HepG2 (cell line): ENCODE measurements around the gene KLHL18. TPM values are rescaled to one million over a fixed set of nuclear protein-coding genes. Genes with fewer than 3 reads are reported as not detected.

Experiments used
- ATAC-seq: fragments of 200-7000 bp; cut with Tn5 transposase; 3 replicates; pipeline ENCODE4 v1.9.1; 2020; ENCODE audit warnings: mild to moderate bottlenecking, moderate library complexity
- BruUV-seq: library from RNA; stranded (reverse); fragments of 400-500 nt; replicated peaks from 2 replicates; lab custom pipeline; 2021; lab: Mats Ljungman, UMichigan
- CTCF ChIA-PET: fragments of 300-600 bp; formaldehyde crosslinking; extraction: SDS; loops from one replicate; lab custom pipeline; 2021; ENCODE audit warnings: low total read pairs, inconsistent platforms, low intra/inter-chr PET ratio; lab: Yijun Ruan, JAX
- POLR2A ChIA-PET: fragments of 350-600 bp; sonication (Branson Sonifier 250); formaldehyde crosslinking; loops from one replicate; lab custom pipeline; 2020; ENCODE audit warnings: antibody characterized with exemption, inconsistent platforms; lab: Yijun Ruan, JAX
- DNase-seq: peaks from one replicate; pipeline ENCODE4 v3.0.0-alpha.2; 2015; ENCODE audit warnings: low spot score
- FAIRE-seq: peaks from 3 replicates; lab custom pipeline; 2011; peaks lifted over from hg19 to GRCh38; lab: Jason Lieb, UNC
- H2AFZ ChIP-seq: one replicate; pipeline ENCODE4 v1.6.1; 2011; ENCODE audit warnings: low read length, inconsistent platforms
- H3K27ac ChIP-seq: fragments of 300-600 bp; 3 replicates; pipeline ENCODE4 v1.8.0; 2011; ENCODE audit warnings: mixed run types, mild to moderate bottlenecking, mixed read lengths, low read length, inconsistent platforms; ENCODE audit not compliant: insufficient read depth; ENCODE audit errors: extremely low read length
- H3K27me3 ChIP-seq, 2 experiments: fragments of 200-600 bp in 1 of 2; 2 replicates in 1 of 2; 3 replicates in 1 of 2; pipeline versions ENCODE4 v1.6.0 to v1.8.0; 2011; ENCODE audit warnings: low read length in 2 of 2, mild to moderate bottlenecking in 2 of 2, moderate library complexity in 2 of 2, inconsistent platforms in 1 of 2; ENCODE audit not compliant: insufficient read depth in 2 of 2, control insufficient read depth in 1 of 2
- H3K36me3 ChIP-seq, 2 experiments: fragments of 200-600 bp in 1 of 2; replicated peaks in 1 of 2; 2 replicates in 1 of 2; 3 replicates in 1 of 2; pipeline versions ENCODE4 v1.5.1 to v1.8.0; 2011; ENCODE audit warnings: low read length in 2 of 2, inconsistent platforms in 1 of 2; ENCODE audit not compliant: insufficient read depth in 2 of 2, control insufficient read depth in 1 of 2
- H3K4me1 ChIP-seq: 2 replicates; pipeline ENCODE4 v1.5.1; 2012; ENCODE audit warnings: low read length, inconsistent platforms; ENCODE audit not compliant: insufficient read depth
- H3K4me2 ChIP-seq: 2 replicates; pipeline ENCODE4 v1.6.0; 2011; ENCODE audit warnings: low read depth, low read length, inconsistent platforms
- H3K4me3 ChIP-seq, 3 experiments: fragments of 200-600 bp in 1 of 3; sonication (generic), shearing (Covaris generic) in 1 of 3; replicated peaks in 1 of 3; 2 replicates each; pipeline ENCODE4 v1.5.1; 2011 to 2016; ENCODE audit warnings: low read length in 3 of 3, inconsistent platforms in 2 of 3, low read depth in 2 of 3, mild to moderate bottlenecking in 2 of 3, control low read depth in 1 of 3, mixed read lengths in 1 of 3; ENCODE audit not compliant: insufficient read depth in 1 of 3
- H3K79me2 ChIP-seq: one replicate; pipeline ENCODE4 v1.6.1; 2011; ENCODE audit warnings: low read length, inconsistent platforms; ENCODE audit not compliant: insufficient read depth
- H3K9ac ChIP-seq: 2 replicates; pipeline ENCODE4 v1.6.0; 2011; ENCODE audit warnings: mild to moderate bottlenecking, low read depth, low read length, inconsistent platforms; ENCODE audit not compliant: insufficient read depth
- H3K9me3 ChIP-seq: 2 replicates; pipeline ENCODE4 v1.5.1; 2012; ENCODE audit warnings: mild to moderate bottlenecking, low read length
- H4K20me1 ChIP-seq: 2 replicates; pipeline ENCODE4 v1.6.0; 2011; ENCODE audit warnings: inconsistent platforms, mild to moderate bottlenecking, low read length, moderate library complexity; ENCODE audit not compliant: insufficient read depth
- PPARG ChIP-seq: conservative IDR thresholded peaks from 2 replicates; pipeline ENCODE4 v1.6.1; 2016; ENCODE audit warnings: missing biosample characterization, missing genetic modification reagents
- SP2 ChIP-seq: sonication (generic); formaldehyde crosslinking; IDR thresholded peaks from 2 replicates; pipeline ENCODE4 v1.5.1; 2020; ENCODE audit warnings: mild to moderate bottlenecking, missing genetic modification reagents
- TBP ChIP-seq: sonication (generic); formaldehyde crosslinking; IDR thresholded peaks from 2 replicates; pipeline ENCODE4 v1.5.0; 2020; ENCODE audit warnings: missing genetic modification reagents
- ZBTB40 ChIP-seq, 2 experiments: fragments of 450-650 bp in 1 of 2; sonication (generic) in 1 of 2; formaldehyde crosslinking in 1 of 2; IDR thresholded peaks; 2 replicates each; pipeline versions ENCODE4 v1.6.1 to v1.8.0; 2016 to 2022; ENCODE audit warnings: antibody characterized with exemption in 1 of 2, mild to moderate bottlenecking in 1 of 2, missing genetic modification reagents in 1 of 2
- ZNF557 ChIP-seq: sonication (generic); formaldehyde crosslinking; IDR thresholded peaks from 2 replicates; pipeline ENCODE4 v1.4.0; 2020; ENCODE audit warnings: missing genetic modification reagents
- ZNF646 ChIP-seq: sonication (generic); formaldehyde crosslinking; IDR thresholded peaks from 2 replicates; pipeline ENCODE4 v1.9.0; 2021; ENCODE audit warnings: mild to moderate bottlenecking, missing genetic modification reagents
- in situ Hi-C: cut with HindIII; loops from 2 replicates; pipeline ENCODE4 v1.10.0; 2017; ENCODE audit warnings: low pct_unique_long_range_greater_than_20kb; ENCODE audit not compliant: extremely low pct_ligation_motif_present
- intact Hi-C: fragments of 100-400 bp; cut with micrococcal nuclease; formaldehyde crosslinking; loops from one replicate; pipeline ENCODE4 v1.10.0; 2022; ENCODE audit not compliant: unreplicated experiment
- polyA plus RNA-seq, 8 experiments: library from polyadenylated mRNA; depleted of rRNA in 3 of 8; stranded (reverse) in 7 of 8; unstranded in 1 of 8; fragments of >200 nt; fragmentation: Illumina TruSeq in 4 of 8; extraction: Trizol in 4 of 8; gene quantifications; 2 replicates each; pipeline versions ENCODE4 v1.2.1 to v1.2.3, GENCODE V29; 2011 to 2016; ENCODE audit warnings: low read depth in 4 of 8, missing spikeins in 1 of 8, mixed read lengths in 1 of 8; ENCODE audit not compliant: insufficient read depth in 1 of 8
- total RNA-seq, 5 experiments: library from RNA; depleted of rRNA; stranded (reverse); fragments of >200 nt; fragmentation: Illumina TruSeq; extraction: Trizol; gene quantifications; 2 replicates each; pipeline ENCODE4 v1.2.3, GENCODE V29; 2016; ENCODE audit warnings: low read depth in 1 of 5
- TF ChIP-seq, protein P1 (sequence below): sonication (generic); formaldehyde crosslinking; IDR thresholded peaks from 2 replicates; pipeline ENCODE4 v1.8.1; 2023; ENCODE audit warnings: mild to moderate bottlenecking, inconsistent platforms, moderate library complexity, missing genetic modification reagents, borderline replicate concordance

KLHL18 gene
- total and polyA plus RNA-seq, 2 of the 13 experiments (the other 11 are each of a cell fraction or from before 2014, with no cell fraction given) = 17.5 to 18.8 TPM

DNA sequence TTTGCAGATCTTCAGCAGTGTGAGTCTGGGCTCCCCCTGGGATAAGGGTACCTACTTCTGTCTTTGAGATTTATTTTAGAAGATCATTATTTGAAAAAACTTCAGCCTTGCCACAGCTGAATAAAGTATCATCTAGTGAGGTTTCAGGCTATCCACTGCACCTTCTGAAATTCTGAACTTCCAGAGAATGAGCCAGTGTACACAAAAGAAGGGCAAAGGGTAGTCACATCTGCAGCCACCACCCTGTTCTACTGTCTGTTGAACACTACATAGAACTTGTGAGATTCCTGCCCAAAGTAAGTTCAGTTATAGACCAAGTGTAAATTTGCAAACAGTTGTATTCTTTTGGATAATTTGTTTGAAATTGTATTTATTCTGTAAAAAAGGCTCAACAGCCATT, 60.1 kb downstream of the KLHL18 start:
- Histone ChIP-seq H3K36me3 (peaks cover 8 to 25% of the 10 kb centered on the region in 2 experiments; a peak in 4 of 5 replicates), H3K79me2 (no peaks in the 10 kb centered on the region), H2AFZ (no peak overlapping the region), H3K4me2 (peak overlapping the region; percentile 23), H3K9ac (no peak overlapping the region), H3K27ac (no peak overlapping the region), H3K4me3 (no peak overlapping the region), H3K27me3 (no peaks in the 10 kb centered on the region), H4K20me1 (no peaks in the 10 kb centered on the region), H3K9me3 (no peaks in the 10 kb centered on the region), H3K4me1 (peaks cover 18% of the 10 kb centered on the region)
- FAIRE-seq = peak; percentile 68
- peak; percentile 92 for ATAC-seq
- in situ Hi-C loops = no loop called here
- BruUV-seq = no TSS peak
- ChIA-PET POLR2A (interaction anchor here (2.0 kb wide), 1 partner anchor 38 kb away, joined by 4 read pairs; the partner anchor contains the start of gene PTPN23), CTCF (no interaction called here)
- peak; percentile 20 for DNase-seq
- intact Hi-C loops = no loop called here
- TF ChIP-seq ZNF557 (CRISPR knock-in tag) (0 out of 2 replicates have a peak, but pooled peaks have one; percentile 30), ZNF646 (CRISPR knock-in tag) (no peak), SP2 (CRISPR knock-in tag) (no peak), ZBTB40 (IDR thresholded peaks at IDR 0.05) (no peak), ZBTB40 (CRISPR knock-in tag; IDR thresholded peaks at IDR 0.05) (no peak), TBP (CRISPR knock-in tag) (no peak), PPARG (CRISPR knock-in tag) (0 out of 2 replicates have a peak, but pooled peaks have one; percentile 38)
- TF ChIP-seq, protein P1, sequence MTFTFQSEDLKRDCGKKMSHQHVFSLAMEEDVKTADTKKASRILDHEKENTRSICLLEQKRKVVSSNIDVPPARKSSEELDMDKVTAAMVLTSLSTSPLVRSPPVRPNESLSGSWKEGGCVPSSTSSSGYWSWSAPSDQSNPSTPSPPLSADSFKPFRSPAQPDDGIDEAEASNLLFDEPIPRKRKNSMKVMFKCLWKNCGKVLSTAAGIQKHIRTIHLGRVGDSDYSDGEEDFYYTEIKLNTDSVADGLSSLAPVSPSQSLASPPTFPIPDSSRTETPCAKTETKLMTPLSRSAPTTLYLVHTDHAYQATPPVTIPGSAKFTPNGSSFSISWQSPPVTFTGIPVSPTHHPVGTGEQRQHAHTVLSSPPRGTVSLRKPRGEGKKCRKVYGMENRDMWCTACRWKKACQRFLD (CRISPR knock-in tag) = no peak
